GM19397 (cell line): ENCODE data around the gene MCHR2.

Experiments used
- ATAC-seq: cut with Tn5 transposase; IDR thresholded peaks from one replicate; pipeline ENCODE4 v1.9.1; 2021; ENCODE audit warnings: mild to moderate bottlenecking, moderate library complexity; ENCODE audit not compliant: unreplicated experiment

Gene MCHR2

GRCh38 chr6:99905209-99906106 is 88.6 kb downstream of the MCHR2 start:
- ATAC-seq: peak; percentile 79

GRCh38 chr6:99901596-99902384 is 92.2 kb downstream of the MCHR2 start:
- ATAC-seq: no peak

GRCh38 chr6:99894815-99895214 is 99.2 kb downstream of the MCHR2 start:
- no peak for ATAC-seq

GRCh38 chr6:99887066-99887465 is 107.0 kb downstream of the MCHR2 start:
- ATAC-seq: no peak

GRCh38 chr6:99885051-99885450 is 109.0 kb downstream of the MCHR2 start:
- ATAC-seq: no peak

- ATAC-seq: no peak
These were observed 111.8 kb downstream of the MCHR2 start for GRCh38 chr6:99882128-99882702.

- ATAC-seq: no peak
These were observed 114.6 kb downstream of the MCHR2 start for GRCh38 chr6:99879431-99879830.

GRCh38 chr6:99875068-99875467 is 119.0 kb downstream of the MCHR2 start:
- ATAC-seq: no peak

GRCh38 chr6:99873084-99873483 is 120.9 kb downstream of the MCHR2 start:
- no peak for ATAC-seq

- no peak for ATAC-seq
These were observed 122.4 kb downstream of the MCHR2 start for GRCh38 chr6:99871641-99872040.
